Neural crest cell (in vitro differentiated cells): ENCODE measurements around the gene THRB. TPM values are rescaled to one million over a fixed set of nuclear protein-coding genes. Genes with fewer than 3 reads are reported as not detected.

Experiments used
- DNase-seq: peaks from one replicate; pipeline ENCODE4 v3.0.0; 2021; ENCODE audit warnings: low read depth, mixed read lengths, low spot score
- H3K27ac Mint-ChIP-seq: one replicate; pipeline ENCODE4 v1.8.0; 2021; ENCODE audit warnings: mild to moderate bottlenecking, mixed read lengths; ENCODE audit not compliant: unreplicated experiment
- H3K27me3 Mint-ChIP-seq: 2 replicates; pipeline ENCODE4 v1.8.0; 2021; ENCODE audit warnings: low read depth, mild to moderate bottlenecking, mixed read lengths
- H3K36me3 Mint-ChIP-seq: 2 replicates; pipeline ENCODE4 v1.8.0; 2021; ENCODE audit warnings: low read depth, mild to moderate bottlenecking, mixed read lengths
- H3K4me1 Mint-ChIP-seq: 2 replicates; pipeline ENCODE4 v1.8.0; 2021; ENCODE audit warnings: mixed read lengths
- H3K4me3 Mint-ChIP-seq: one replicate; pipeline ENCODE4 v1.8.0; 2021; ENCODE audit warnings: mild to moderate bottlenecking, mixed read lengths
- H3K9me3 Mint-ChIP-seq: 2 replicates; pipeline ENCODE4 v1.8.0; 2021; ENCODE audit warnings: mixed read lengths
- CTCF ChIP-seq: fragments of 200-600 bp; sonication (generic); conservative IDR thresholded peaks from 2 replicates; pipeline ENCODE4 v1.5.0; 2021; ENCODE audit warnings: antibody characterized with exemption, mild to moderate bottlenecking
- total RNA-seq: library from RNA; stranded (reverse); gene quantifications from 2 replicates; pipeline ENCODE4 v1.2.1, GENCODE V29; 2021

Gene THRB
- total RNA-seq, 1 donor from 2014 or later = 0.65 TPM

GRCh38 chr3:24111711-24112110, 382.9 kb downstream of the THRB start:
- Mint-ChIP-seq H3K27ac (no peak overlapping the region), H3K27me3 (no peaks in the 10 kb centered on the region), H3K4me1 (no peaks in the 10 kb centered on the region), H3K9me3 (no peaks in the 10 kb centered on the region), H3K4me3 (no peak overlapping the region), H3K36me3 (no peaks in the 10 kb centered on the region)
- DNase-seq = no peak
- TF ChIP-seq CTCF = no peak

- H3K4me3 Mint-ChIP-seq = no peak overlapping the region
- no peak overlapping the region for H3K27ac Mint-ChIP-seq
- no peaks in the 10 kb centered on the region for H3K27me3 Mint-ChIP-seq
- no peaks in the 10 kb centered on the region for H3K36me3 Mint-ChIP-seq
- no peaks in the 10 kb centered on the region for H3K4me1 Mint-ChIP-seq
- DNase-seq = no peak
- H3K9me3 Mint-ChIP-seq = peaks cover 2% of the 10 kb centered on the region
- no peak for TF ChIP-seq CTCF
Observed at GRCh38 chr3:24110051-24110450, 384.6 kb downstream of the THRB start.

GRCh38 chr3:24101676-24102168, 392.9 kb downstream of the THRB start:
- no peak for TF ChIP-seq CTCF
- H3K4me3 Mint-ChIP-seq = no peak overlapping the region
- no peak overlapping the region for H3K27ac Mint-ChIP-seq
- no peak for DNase-seq
- H3K36me3 Mint-ChIP-seq = no peaks in the 10 kb centered on the region
- peaks cover 8% of the 10 kb centered on the region for H3K9me3 Mint-ChIP-seq
- peaks cover 3% of the 10 kb centered on the region for H3K4me1 Mint-ChIP-seq
- H3K27me3 Mint-ChIP-seq = no peaks in the 10 kb centered on the region

- Mint-ChIP-seq H3K36me3 (no peaks in the 10 kb centered on the region), H3K4me1 (peaks cover 3% of the 10 kb centered on the region), H3K27ac (no peak overlapping the region), H3K9me3 (peaks cover 8% of the 10 kb centered on the region), H3K27me3 (no peaks in the 10 kb centered on the region), H3K4me3 (no peak overlapping the region)
- no peak for DNase-seq
- TF ChIP-seq CTCF = no peak
Observed at GRCh38 chr3:24100696-24101402, 393.8 kb downstream of the THRB start.

GRCh38 chr3:24096695-24097290, 397.9 kb downstream of the THRB start:
- Mint-ChIP-seq H3K4me1 (peaks cover 5% of the 10 kb centered on the region), H3K9me3 (no peaks in the 10 kb centered on the region), H3K4me3 (no peak overlapping the region), H3K27ac (no peak overlapping the region), H3K27me3 (no peaks in the 10 kb centered on the region), H3K36me3 (no peaks in the 10 kb centered on the region)
- no peak for TF ChIP-seq CTCF
- DNase-seq = no peak
